ENCODE measurements around the gene RASA4B.

Gene RASA4B

GRCh38 chr7:102436118-102436517, 81.5 kb downstream of the RASA4B start:
- DNase-seq (ENCODE audit: low read depth): no peak
- H3K4me3 ChIP-seq (ENCODE audit: low read length): no peak overlapping the region

GRCh38 chr7:102434039-102434486, 83.5 kb downstream of the RASA4B start:
- TF ChIP-seq, protein P1, sequence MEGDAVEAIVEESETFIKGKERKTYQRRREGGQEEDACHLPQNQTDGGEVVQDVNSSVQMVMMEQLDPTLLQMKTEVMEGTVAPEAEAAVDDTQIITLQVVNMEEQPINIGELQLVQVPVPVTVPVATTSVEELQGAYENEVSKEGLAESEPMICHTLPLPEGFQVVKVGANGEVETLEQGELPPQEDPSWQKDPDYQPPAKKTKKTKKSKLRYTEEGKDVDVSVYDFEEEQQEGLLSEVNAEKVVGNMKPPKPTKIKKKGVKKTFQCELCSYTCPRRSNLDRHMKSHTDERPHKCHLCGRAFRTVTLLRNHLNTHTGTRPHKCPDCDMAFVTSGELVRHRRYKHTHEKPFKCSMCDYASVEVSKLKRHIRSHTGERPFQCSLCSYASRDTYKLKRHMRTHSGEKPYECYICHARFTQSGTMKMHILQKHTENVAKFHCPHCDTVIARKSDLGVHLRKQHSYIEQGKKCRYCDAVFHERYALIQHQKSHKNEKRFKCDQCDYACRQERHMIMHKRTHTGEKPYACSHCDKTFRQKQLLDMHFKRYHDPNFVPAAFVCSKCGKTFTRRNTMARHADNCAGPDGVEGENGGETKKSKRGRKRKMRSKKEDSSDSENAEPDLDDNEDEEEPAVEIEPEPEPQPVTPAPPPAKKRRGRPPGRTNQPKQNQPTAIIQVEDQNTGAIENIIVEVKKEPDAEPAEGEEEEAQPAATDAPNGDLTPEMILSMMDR (IDR thresholded peaks at IDR 0.05; ENCODE audit: insufficient read depth, low read depth, low read length, missing control alignments): no peak
- peak overlapping the region; percentile 44 for H3K4me3 ChIP-seq (ENCODE audit: low read length)
- DNase-seq (ENCODE audit: low read depth): no peak

More at GRCh38 chr7:102436118-102436517, 81.5 kb downstream of the RASA4B start:
- TF ChIP-seq, protein P1 (IDR thresholded peaks at IDR 0.05; ENCODE audit: insufficient read depth, low read depth, low read length, missing control alignments): no peak

- H3K4me3 ChIP-seq (ENCODE audit: low read length): peak within 1 kb of the TSS; percentile 44
- DNase-seq (ENCODE audit: low read depth): peak; percentile 54
- TF ChIP-seq, protein P1 (IDR thresholded peaks at IDR 0.05; ENCODE audit: insufficient read depth, low read depth, low read length, missing control alignments): no peak
Observed at GRCh38 chr7:102433219-102434038, 84.1 kb downstream of the RASA4B start, which contains the start of gene ORAI2. TSS of gene ORAI2 (plus strand) at chr7:102433575. CDS start at chr7:102438957, 5,382 bp downstream.
